ENCODE data around the gene ZNF33A. TPM values are rescaled to one million over a fixed set of nuclear protein-coding genes. Genes with fewer than 3 reads are reported as not detected.

ZNF33A gene
- total RNA-seq, 1 experiment from 2014 or later = 27.5 TPM

DNA sequence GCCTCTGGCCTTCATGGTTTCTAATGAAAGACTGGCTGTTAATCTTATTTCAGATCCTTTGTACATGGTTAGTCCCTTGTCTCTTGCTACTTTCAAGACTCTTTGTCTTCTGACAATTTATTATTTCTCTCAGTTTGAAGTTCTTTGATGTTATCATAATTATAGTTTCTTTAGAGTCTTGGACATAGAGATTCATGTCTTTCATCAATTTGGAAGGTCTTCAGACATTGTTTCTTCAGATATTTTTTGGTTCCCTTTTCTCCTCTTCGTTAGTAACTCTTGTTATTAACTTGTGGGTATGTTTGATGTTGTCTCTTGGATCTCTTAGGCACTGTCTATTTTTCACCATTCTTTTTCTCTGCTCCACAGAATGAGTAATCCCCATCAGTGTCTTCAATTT is 92.4 kb downstream of the ZNF33A start:
- DNase-seq = no peak
- Histone ChIP-seq H4K20me1 (ENCODE audit: insufficient read depth) (no peaks in the 10 kb centered on the region), H3K4me1 (replicated peaks; ENCODE audit: insufficient read depth) (no peaks in the 10 kb centered on the region), H3F3A (ENCODE audit: insufficient read depth, low read depth) (no peaks in the 10 kb centered on the region), H3K9me2 (ENCODE audit: insufficient read depth) (no peaks in the 10 kb centered on the region), H3K27me3 (ENCODE audit: insufficient read depth, low read depth) (no peaks in the 10 kb centered on the region), H3K4me2 (no peak overlapping the region), H3K9me3 (ENCODE audit: insufficient read depth, low read depth) (0 out of 2 replicates have a peak, but pooled peaks cover 4% of the 10 kb centered on the region), H2AFZ (no peak overlapping the region), H3K79me2 (ENCODE audit: low read depth) (no peaks in the 10 kb centered on the region), H3K36me3 (ENCODE audit: low read depth) (peaks cover 15% of the 10 kb centered on the region; the same call in 1 of the 2 replicates), H3K27ac (no peak overlapping the region), H3K4me3 (no peak overlapping the region)
- TF ChIP-seq, protein P1, sequence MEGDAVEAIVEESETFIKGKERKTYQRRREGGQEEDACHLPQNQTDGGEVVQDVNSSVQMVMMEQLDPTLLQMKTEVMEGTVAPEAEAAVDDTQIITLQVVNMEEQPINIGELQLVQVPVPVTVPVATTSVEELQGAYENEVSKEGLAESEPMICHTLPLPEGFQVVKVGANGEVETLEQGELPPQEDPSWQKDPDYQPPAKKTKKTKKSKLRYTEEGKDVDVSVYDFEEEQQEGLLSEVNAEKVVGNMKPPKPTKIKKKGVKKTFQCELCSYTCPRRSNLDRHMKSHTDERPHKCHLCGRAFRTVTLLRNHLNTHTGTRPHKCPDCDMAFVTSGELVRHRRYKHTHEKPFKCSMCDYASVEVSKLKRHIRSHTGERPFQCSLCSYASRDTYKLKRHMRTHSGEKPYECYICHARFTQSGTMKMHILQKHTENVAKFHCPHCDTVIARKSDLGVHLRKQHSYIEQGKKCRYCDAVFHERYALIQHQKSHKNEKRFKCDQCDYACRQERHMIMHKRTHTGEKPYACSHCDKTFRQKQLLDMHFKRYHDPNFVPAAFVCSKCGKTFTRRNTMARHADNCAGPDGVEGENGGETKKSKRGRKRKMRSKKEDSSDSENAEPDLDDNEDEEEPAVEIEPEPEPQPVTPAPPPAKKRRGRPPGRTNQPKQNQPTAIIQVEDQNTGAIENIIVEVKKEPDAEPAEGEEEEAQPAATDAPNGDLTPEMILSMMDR (conservative IDR thresholded peaks at IDR 0.05) = no peak
- no peak for TF ChIP-seq EZH2 (IDR thresholded peaks at IDR 0.05; ENCODE audit: low read depth)
- POLR2A ChIA-PET (ENCODE audit: unreplicated experiment) = no interaction called here
- CTCF ChIA-PET = no interaction called here
- intact Hi-C loops (cut with micrococcal nuclease; ENCODE audit: unreplicated experiment) = no loop called here
- no TSS peak for BruUV-seq (replicated peaks)

DNA sequence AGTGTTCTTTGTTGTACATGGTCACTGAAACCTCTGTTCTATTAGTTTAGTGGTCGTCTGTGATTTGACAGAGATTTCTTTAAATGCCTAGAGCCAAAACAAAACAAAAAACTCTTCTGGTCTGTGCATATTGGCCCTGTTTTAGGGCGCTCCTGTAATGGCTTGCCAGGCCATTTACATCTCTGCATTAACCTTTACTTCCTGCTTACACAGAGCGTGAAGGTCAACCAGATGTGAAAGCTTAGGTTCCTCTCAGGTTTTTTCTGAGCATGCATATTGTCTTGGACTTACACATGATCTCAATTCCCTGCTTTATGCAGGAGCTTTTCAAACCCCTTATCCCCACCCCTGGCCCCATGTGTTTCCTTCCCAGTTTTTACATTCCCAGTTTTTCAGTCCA is 93.3 kb downstream of the ZNF33A start:
- H3K4me1 ChIP-seq (replicated peaks; ENCODE audit: insufficient read depth) = no peaks in the 10 kb centered on the region
- no peak for DNase-seq
- TF ChIP-seq EZH2 (IDR thresholded peaks at IDR 0.05; ENCODE audit: low read depth) = no peak
- TF ChIP-seq, protein P1 (conservative IDR thresholded peaks at IDR 0.05) = no peak
- 0 out of 2 replicates have a peak, but pooled peaks cover 4% of the 10 kb centered on the region for H3K9me3 ChIP-seq (ENCODE audit: insufficient read depth, low read depth)
- no peaks in the 10 kb centered on the region for H3F3A ChIP-seq (ENCODE audit: insufficient read depth, low read depth)
- CTCF ChIA-PET = no interaction called here
- H3K27ac ChIP-seq = no peak overlapping the region
- H3K79me2 ChIP-seq (ENCODE audit: low read depth) = no peaks in the 10 kb centered on the region
- H3K36me3 ChIP-seq (ENCODE audit: low read depth) = peaks cover 15% of the 10 kb centered on the region; the same call in 1 of the 2 replicates
- H3K9me2 ChIP-seq (ENCODE audit: insufficient read depth) = no peaks in the 10 kb centered on the region
- H4K20me1 ChIP-seq (ENCODE audit: insufficient read depth) = no peaks in the 10 kb centered on the region
- H3K4me2 ChIP-seq = no peak overlapping the region
- H2AFZ ChIP-seq = no peak overlapping the region
- POLR2A ChIA-PET (ENCODE audit: unreplicated experiment) = no interaction called here
- no TSS peak for BruUV-seq (replicated peaks)
- intact Hi-C loops (cut with micrococcal nuclease; ENCODE audit: unreplicated experiment) = no loop called here
- no peak overlapping the region for H3K4me3 ChIP-seq
- no peaks in the 10 kb centered on the region for H3K27me3 ChIP-seq (ENCODE audit: insufficient read depth, low read depth)

DNA sequence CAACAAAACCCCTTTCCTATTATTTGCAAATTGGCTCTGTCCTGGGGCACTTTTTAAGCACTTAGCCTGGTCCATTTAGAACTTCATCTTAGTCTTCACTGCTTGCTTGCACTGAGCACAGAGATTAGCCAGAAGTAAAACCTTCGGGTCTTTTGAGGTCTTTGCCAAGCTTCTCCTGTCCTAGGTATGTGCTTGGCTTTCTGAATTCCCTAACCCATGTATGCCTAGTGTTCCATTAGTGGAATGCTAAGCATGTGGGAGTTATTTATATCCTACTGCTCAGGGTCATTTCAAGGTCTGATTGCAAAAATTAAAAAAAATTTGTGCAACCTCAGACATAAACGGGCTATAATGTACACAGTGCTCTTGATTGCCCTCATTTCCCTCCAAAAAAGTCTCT is 101.7 kb downstream of the ZNF33A start:
- Histone ChIP-seq H3K27ac (no peak overlapping the region), H3K36me3 (ENCODE audit: low read depth) (peaks cover 11% of the 10 kb centered on the region), H3F3A (ENCODE audit: insufficient read depth, low read depth) (no peaks in the 10 kb centered on the region; the same call in 1 of the 2 replicates), H3K27me3 (ENCODE audit: insufficient read depth, low read depth) (no peaks in the 10 kb centered on the region), H3K9me2 (ENCODE audit: insufficient read depth) (no peaks in the 10 kb centered on the region), H4K20me1 (ENCODE audit: insufficient read depth) (no peaks in the 10 kb centered on the region), H3K79me2 (ENCODE audit: low read depth) (no peaks in the 10 kb centered on the region), H2AFZ (no peak overlapping the region), H3K4me3 (no peak overlapping the region), H3K9me3 (ENCODE audit: insufficient read depth, low read depth) (peaks cover 8% of the 10 kb centered on the region), H3K4me2 (no peak overlapping the region), H3K4me1 (replicated peaks; ENCODE audit: insufficient read depth) (no peaks in the 10 kb centered on the region)
- no TSS peak for BruUV-seq (replicated peaks)
- ChIA-PET CTCF (no interaction called here), POLR2A (ENCODE audit: unreplicated experiment) (no interaction called here)
- TF ChIP-seq EZH2 (IDR thresholded peaks at IDR 0.05; ENCODE audit: low read depth) = no peak
- TF ChIP-seq, protein P1 (conservative IDR thresholded peaks at IDR 0.05) = no peak
- no peak for DNase-seq
- intact Hi-C loops (cut with micrococcal nuclease; ENCODE audit: unreplicated experiment) = no loop called here

Other genes with a start within 250 kb of the ZNF33A start
- 10.7 and 15.1 TPM in 2 replicates for gene ZNF248, start 153.1 kb upstream of the ZNF33A start, total RNA-seq (2021)
- gene ZNF25, start 34.0 kb upstream of the ZNF33A start, total RNA-seq (2021) = 2.6 and 2.7 TPM in 2 replicates
- gene ZNF37A, start 83.7 kb downstream of the ZNF33A start, total RNA-seq (2021) = 4.8 and 5.8 TPM in 2 replicates

All from PC-9 (cell line).